Activated B cell treated with CpG ODN at 0.5 μM for 24 hours (primary cell): ENCODE measurements around the gene MYL10. TPM values are rescaled to one million over a fixed set of nuclear protein-coding genes. Genes with fewer than 3 reads are reported as not detected.

Experiments used
- ATAC-seq: fragments of 200-7000 bp; cut with Tn5 transposase; one replicate; pipeline ENCODE4 v1.10.0; 2021; ENCODE audit warnings: low read depth, mild to moderate bottlenecking, moderate library complexity
- CTCF ChIA-PET: fragments of 350-600 bp; sonication (Branson Sonifier 250); formaldehyde crosslinking; loops from one replicate; lab custom pipeline; 2021; ENCODE audit warnings: antibody characterized with exemption; lab: Charles Lee
- POLR2A ChIA-PET: fragments of 350-600 bp; sonication (Branson Sonifier 250); formaldehyde crosslinking; loops from one replicate; lab custom pipeline; 2021; ENCODE audit warnings: antibody characterized with exemption; lab: Charles Lee
- DNase-seq: peaks from one replicate; pipeline ENCODE4 v3.0.0; 2022
- H3K27ac Mint-ChIP-seq: one replicate; pipeline ENCODE4 v1.8.0; 2020; ENCODE audit warnings: mixed read lengths
- H3K27me3 Mint-ChIP-seq: one replicate; pipeline ENCODE4 v1.8.0; 2021; ENCODE audit warnings: mixed read lengths
- H3K36me3 Mint-ChIP-seq: one replicate; pipeline ENCODE4 v1.8.0; 2021; ENCODE audit warnings: low read depth, mixed read lengths
- H3K4me1 Mint-ChIP-seq: one replicate; pipeline ENCODE4 v1.8.0; 2021; ENCODE audit warnings: mixed read lengths
- H3K4me3 Mint-ChIP-seq: one replicate; pipeline ENCODE4 v1.8.0; 2020; ENCODE audit warnings: mild to moderate bottlenecking, mixed read lengths
- H3K9me3 Mint-ChIP-seq: one replicate; pipeline ENCODE4 v1.8.0; 2020; ENCODE audit warnings: mixed read lengths
- intact Hi-C: fragments of 100-400 bp; cut with micrococcal nuclease; formaldehyde crosslinking; loops from one replicate; pipeline ENCODE4 v1.15.1; 2024
- total RNA-seq: library from RNA; stranded (reverse); gene quantifications from 2 replicates; pipeline ENCODE4 v1.2.3, GENCODE V29; 2022
- TF ChIP-seq, protein P1 (sequence below): fragments of 200-600 bp; IDR thresholded peaks from one replicate; pipeline ENCODE4 v1.8.0; 2022; ENCODE audit warnings: antibody characterized with exemption, mild to moderate bottlenecking

MYL10 gene
- total RNA-seq, 1 donor from 2014 or later, result not detected

DNA sequence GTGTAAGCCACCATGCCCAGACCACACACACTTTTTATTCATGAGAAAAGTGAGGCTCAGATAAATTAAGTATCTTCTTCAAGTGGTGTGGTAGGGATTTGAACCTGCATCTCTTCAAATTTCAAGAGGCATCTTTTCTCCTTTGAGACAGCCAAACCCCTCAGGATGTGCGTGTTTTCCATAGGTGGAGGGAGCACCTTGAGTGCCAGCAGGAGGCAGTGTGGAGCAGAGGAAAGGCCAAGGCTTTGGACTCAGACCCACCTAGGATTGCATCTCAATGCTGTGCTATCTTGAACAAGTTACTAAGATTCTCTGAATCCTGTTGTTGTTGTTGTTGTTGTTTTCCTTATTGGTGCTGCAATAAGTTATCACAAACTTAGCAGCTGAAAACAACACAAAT is 40.2 kb upstream of the MYL10 start:
- intact Hi-C loops, result no loop called here
- DNase-seq, result no peak
- TF ChIP-seq, protein P1, sequence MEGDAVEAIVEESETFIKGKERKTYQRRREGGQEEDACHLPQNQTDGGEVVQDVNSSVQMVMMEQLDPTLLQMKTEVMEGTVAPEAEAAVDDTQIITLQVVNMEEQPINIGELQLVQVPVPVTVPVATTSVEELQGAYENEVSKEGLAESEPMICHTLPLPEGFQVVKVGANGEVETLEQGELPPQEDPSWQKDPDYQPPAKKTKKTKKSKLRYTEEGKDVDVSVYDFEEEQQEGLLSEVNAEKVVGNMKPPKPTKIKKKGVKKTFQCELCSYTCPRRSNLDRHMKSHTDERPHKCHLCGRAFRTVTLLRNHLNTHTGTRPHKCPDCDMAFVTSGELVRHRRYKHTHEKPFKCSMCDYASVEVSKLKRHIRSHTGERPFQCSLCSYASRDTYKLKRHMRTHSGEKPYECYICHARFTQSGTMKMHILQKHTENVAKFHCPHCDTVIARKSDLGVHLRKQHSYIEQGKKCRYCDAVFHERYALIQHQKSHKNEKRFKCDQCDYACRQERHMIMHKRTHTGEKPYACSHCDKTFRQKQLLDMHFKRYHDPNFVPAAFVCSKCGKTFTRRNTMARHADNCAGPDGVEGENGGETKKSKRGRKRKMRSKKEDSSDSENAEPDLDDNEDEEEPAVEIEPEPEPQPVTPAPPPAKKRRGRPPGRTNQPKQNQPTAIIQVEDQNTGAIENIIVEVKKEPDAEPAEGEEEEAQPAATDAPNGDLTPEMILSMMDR, result no peak
- Mint-ChIP-seq H3K27ac (no peak overlapping the region), H3K36me3 (no peaks in the 10 kb centered on the region), H3K27me3 (no peaks in the 10 kb centered on the region), H3K4me3 (no peak overlapping the region), H3K4me1 (no peaks in the 10 kb centered on the region), H3K9me3 (peaks cover 4% of the 10 kb centered on the region)
- POLR2A ChIA-PET, result no interaction called here
- CTCF ChIA-PET, result no interaction called here
- ATAC-seq, result no peak

DNA sequence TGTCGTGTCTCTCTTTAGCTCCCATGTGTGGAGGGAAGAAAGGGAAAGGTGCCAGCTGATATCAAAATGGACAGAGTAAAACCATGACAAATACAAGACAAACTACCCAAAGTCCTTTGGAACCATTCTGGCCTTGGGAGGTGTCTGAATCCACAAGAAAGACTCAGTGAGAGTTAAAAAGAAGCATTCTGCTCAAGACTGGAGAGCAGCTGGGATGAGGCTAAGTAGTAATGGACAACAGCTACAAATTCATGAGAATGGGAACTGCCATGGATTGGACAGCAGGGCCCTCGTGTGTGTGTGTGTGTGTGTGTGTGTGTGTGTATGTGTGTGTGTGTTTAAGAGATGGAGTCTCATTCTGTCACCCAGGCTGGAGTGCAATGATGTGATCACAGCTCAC is 39.6 kb upstream of the MYL10 start:
- no peak for DNase-seq
- Mint-ChIP-seq H3K27ac (no peak overlapping the region), H3K4me3 (no peak overlapping the region), H3K27me3 (no peaks in the 10 kb centered on the region), H3K4me1 (no peaks in the 10 kb centered on the region), H3K36me3 (no peaks in the 10 kb centered on the region), H3K9me3 (peaks cover 5% of the 10 kb centered on the region)
- ChIA-PET POLR2A (no interaction called here), CTCF (no interaction called here)
- intact Hi-C loops, result no loop called here
- TF ChIP-seq, protein P1, result no peak
- no peak for ATAC-seq

DNA sequence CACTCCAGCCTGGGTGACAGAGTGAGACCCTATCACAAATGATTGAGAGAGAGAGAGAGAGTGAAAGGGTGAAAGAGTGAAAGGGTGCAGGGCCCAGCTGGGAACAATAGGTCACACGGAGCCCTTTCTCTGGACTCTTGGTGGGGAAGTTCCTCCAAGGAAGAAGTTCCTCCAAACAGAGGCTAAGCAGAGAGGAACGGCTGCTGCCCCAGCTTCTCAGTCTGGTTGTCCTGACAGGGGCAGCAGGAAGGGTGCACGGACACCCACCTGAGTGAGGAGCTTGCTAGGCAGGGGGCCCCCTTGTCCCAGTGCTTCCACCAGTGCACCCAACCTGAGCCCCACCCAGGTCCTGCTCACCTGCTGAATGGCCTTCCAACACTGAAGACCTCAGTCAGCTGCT is 38.8 kb upstream of the MYL10 start:
- ChIA-PET POLR2A (no interaction called here), CTCF (no interaction called here)
- Mint-ChIP-seq H3K36me3 (no peaks in the 10 kb centered on the region), H3K9me3 (peaks cover 6% of the 10 kb centered on the region), H3K27ac (no peak overlapping the region), H3K27me3 (no peaks in the 10 kb centered on the region), H3K4me3 (no peak overlapping the region), H3K4me1 (no peaks in the 10 kb centered on the region)
- TF ChIP-seq, protein P1, result no peak
- no peak for DNase-seq
- no peak for ATAC-seq
- intact Hi-C loops, result no loop called here

DNA sequence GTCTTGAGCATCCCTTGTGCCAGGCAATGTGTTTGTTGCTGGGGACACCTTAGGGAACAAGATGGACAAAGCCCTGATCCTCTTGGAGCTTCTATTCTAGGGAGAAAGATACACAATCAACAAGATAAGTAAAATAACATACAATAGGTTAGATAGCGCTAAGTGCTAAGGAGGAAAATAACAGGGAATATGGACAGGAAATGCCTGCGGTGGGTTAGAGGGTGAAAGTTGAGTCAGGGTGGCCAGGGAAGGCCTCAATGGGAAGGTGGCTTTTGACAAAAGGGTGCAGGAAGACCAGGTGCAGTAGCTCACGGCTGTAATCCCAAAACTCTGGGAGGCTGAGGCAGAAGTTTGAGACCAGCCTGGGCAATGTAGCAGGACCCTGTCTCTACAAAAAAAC is 38.3 kb upstream of the MYL10 start:
- Mint-ChIP-seq H3K4me1 (no peaks in the 10 kb centered on the region), H3K27me3 (no peaks in the 10 kb centered on the region), H3K27ac (no peak overlapping the region), H3K36me3 (no peaks in the 10 kb centered on the region), H3K9me3 (peaks cover 7% of the 10 kb centered on the region), H3K4me3 (no peak overlapping the region)
- TF ChIP-seq, protein P1, result no peak
- no peak for DNase-seq
- intact Hi-C loops, result no loop called here
- POLR2A ChIA-PET, result no interaction called here
- CTCF ChIA-PET, result no interaction called here
- no peak for ATAC-seq

DNA sequence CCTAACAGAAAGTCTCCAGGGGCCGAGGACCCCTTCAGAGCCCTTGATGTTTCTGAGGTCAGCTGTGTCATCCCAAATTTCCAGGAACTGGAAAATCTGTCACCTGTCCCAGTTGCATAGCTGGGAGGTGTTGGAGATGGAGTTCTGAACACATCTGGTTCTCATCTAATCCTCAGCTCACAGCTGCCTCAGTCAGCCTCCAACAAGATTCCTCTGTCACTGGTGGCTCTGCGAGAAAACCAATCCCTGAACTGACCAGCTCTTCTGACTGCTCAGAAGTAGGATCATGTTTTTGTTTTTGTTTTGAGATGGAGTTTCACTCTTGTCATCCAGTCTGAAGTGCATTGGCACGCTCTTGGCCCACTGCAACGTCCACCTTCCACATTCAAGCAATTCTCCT is 37.6 kb upstream of the MYL10 start:
- intact Hi-C loops, result no loop called here
- H3K4me3 Mint-ChIP-seq, result no peak overlapping the region
- no peak for ATAC-seq
- ChIA-PET POLR2A (no interaction called here), CTCF (no interaction called here)
- no peaks in the 10 kb centered on the region for H3K36me3 Mint-ChIP-seq
- no peak overlapping the region for H3K27ac Mint-ChIP-seq
- no peaks in the 10 kb centered on the region for H3K4me1 Mint-ChIP-seq
- DNase-seq, result no peak
- TF ChIP-seq, protein P1, result no peak
- H3K27me3 Mint-ChIP-seq, result no peaks in the 10 kb centered on the region
- peaks cover 7% of the 10 kb centered on the region for H3K9me3 Mint-ChIP-seq
